Right cardiac atrium (tissue), 5 donors: ENCODE results near the gene EHBP1. TPM values are rescaled to one million over a fixed set of nuclear protein-coding genes. Genes with fewer than 3 reads are reported as not detected.
"Not testable (repeated sequence)": the region's sequence is repeated elsewhere in the genome, so short reads cannot be mapped to it uniquely, and the experiment has no call there.

Source experiments
- ATAC-seq, 2 donors: fragments of 200-7000 bp; cut with Tn5 transposase; one replicate each; pipeline versions ENCODE4 v1.8.0 to v1.9.1; 2020; ENCODE audit warnings: moderate library complexity in 2 of 2, mild to moderate bottlenecking in 1 of 2
- DNase-seq, 3 donors: peaks; one replicate each; pipeline ENCODE4 v3.0.0-alpha.2; 2020
- H3K27ac ChIP-seq: one replicate; pipeline ENCODE4 v1.5.1; 2013; ENCODE audit warnings: mild to moderate bottlenecking, low read length, control low read depth, moderate library complexity
- H3K27me3 ChIP-seq: one replicate; pipeline ENCODE4 v1.6.1; 2013; ENCODE audit not compliant: control insufficient read depth, insufficient read depth
- H3K4me1 ChIP-seq: one replicate; pipeline ENCODE4 v1.6.1; 2013; ENCODE audit warnings: low read length; ENCODE audit not compliant: control insufficient read depth, insufficient read depth
- H3K4me3 ChIP-seq: one replicate; pipeline ENCODE4 v1.5.1; 2013; ENCODE audit warnings: low read length, control low read depth
- H3K9me3 ChIP-seq: one replicate; pipeline ENCODE4 v1.6.1; 2013; ENCODE audit warnings: low read length; ENCODE audit not compliant: control insufficient read depth
- WGBS: extraction: QIAGEN DNeasy Blood & Tissue Kit; methylation state at CpG from one replicate; pipeline ENCODE4 v1.1.7; 2013; 5-methylcytosine and 5-hydroxymethylcytosine counted together
- intact Hi-C, 4 donors: fragments of 100-400 bp; cut with DNase I; formaldehyde crosslinking; loops; one replicate each; pipeline versions ENCODE4 v1.11.0 to v1.14.0; 2022 to 2023
- polyA plus RNA-seq: library from polyadenylated mRNA; stranded (reverse); fragments of 200-250 nt; gene quantifications from one replicate; pipeline ENCODE4 v1.2.3, GENCODE V29; 2013
- total RNA-seq, 4 donors: library from RNA; stranded (reverse); fragmentation: NEBNext Ultra II Directional; extraction: Animal tissue kit (Norgen Biotek cat#: 25700); gene quantifications; one replicate each; pipeline ENCODE4 v1.2.1, GENCODE V29; 2021
- donor health status: healthy with polysubstance abuse.
- donor health status: DM: no; HTN: yes; CAD: no.
- donor health status: DM: no; HTN: no; CAD: no.
- donor health status: DM: no; HTN: yes; CAD: no; lungs with severe emphysema.
- donor health status: DM: yes; HTN: yes; CAD: no.

EHBP1 gene
- total and polyA plus RNA-seq, 5 donors, result 13.5 to 37.5 (median 33.2) TPM

GRCh38 chr2:62705859-62706720, 577 bp downstream of the EHBP1 start:
- WGBS, result under 1% methylated on average over 57 of the region's 57 CpGs
- peak; percentile 72 to 86 (median 85) for DNase-seq
- peak overlapping the region; percentile 71 for H3K27ac ChIP-seq
- H3K9me3 ChIP-seq, result no peaks in the 10 kb centered on the region
- no peaks in the 10 kb centered on the region for H3K27me3 ChIP-seq
- peaks cover 4% of the 10 kb centered on the region for H3K4me1 ChIP-seq
- intact Hi-C loops, result loop anchor here in 2 of 4 donors (5.0 to 10.0 kb wide), 2 partner anchors 66 to 201 kb away; partner anchors contain the start of gene TMEM17 (in 1 of the 2)
- H3K4me3 ChIP-seq, result peak overlapping the region; percentile 92
- ATAC-seq, result peak; percentile 58 to 67

DNA sequence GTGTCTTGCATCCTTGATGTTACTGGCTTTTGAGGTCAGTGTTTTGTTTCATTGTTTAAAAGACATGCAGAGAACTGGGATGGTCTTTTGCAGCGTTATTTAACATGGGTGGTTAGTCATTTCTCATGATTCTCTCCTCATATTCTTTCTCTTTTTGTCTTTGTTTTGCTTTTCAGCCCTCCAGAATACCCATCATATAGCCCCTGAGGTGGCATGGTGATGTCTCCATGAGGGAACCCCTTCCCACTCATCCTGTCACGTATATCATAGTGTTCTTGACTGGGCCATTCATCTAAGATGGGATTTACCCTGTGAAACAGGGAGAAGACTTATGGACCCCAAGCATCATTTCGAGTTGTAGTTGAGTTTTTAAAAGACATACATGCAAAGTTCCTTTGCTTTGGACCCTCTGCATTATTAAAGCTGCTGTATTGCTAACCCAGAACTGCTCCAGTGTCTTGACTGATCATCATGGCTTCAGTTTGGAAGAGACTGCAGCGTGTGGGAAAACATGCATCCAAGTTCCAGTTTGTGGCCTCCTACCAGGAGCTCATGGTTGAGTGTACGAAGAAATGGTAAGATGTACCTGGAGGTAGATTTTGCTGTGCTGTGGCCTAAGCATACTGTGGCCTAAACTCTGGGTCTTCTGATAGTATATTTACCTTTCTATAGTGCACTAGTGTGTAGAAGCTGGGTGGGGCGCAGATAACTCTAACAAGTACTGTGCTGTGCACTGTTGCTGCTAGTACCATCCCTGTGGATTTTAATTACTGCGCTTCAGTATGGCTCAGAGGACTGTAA, 1.4 kb downstream of the EHBP1 start:
- ATAC-seq, result no peak
- H3K4me1 ChIP-seq, result peaks cover 6% of the 10 kb centered on the region

DNA sequence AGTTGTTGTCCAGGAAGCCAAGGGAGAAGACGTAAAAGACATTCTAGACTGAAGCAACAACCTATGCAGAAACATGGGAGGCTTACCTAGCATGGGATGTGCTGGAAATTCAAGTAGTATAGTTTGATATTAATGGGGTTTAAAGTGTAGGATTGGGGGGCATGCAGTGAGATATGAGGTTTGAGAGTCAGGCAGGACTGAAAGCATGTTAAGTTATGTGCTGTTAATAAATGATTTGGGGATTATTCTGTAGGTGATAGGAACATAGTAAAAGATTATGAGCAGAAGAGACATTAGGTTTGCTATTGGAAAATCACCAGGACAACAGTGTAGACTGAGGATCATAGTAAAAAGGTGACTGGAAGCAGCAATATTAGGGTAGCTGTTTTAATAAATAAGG, 3.2 kb downstream of the EHBP1 start:
- peak overlapping the region; percentile 43 for H3K4me3 ChIP-seq

More for the DNA sequence above, 1.4 kb downstream of the EHBP1 start:
- no peak for DNase-seq
- Histone ChIP-seq H3K4me3 (peak overlapping the region; percentile 92), H3K9me3 (no peaks in the 10 kb centered on the region), H3K27ac (no peak overlapping the region), H3K27me3 (no peaks in the 10 kb centered on the region)
- 74% methylated on average over 7 of the region's 7 CpGs for WGBS
- intact Hi-C loops, result loop anchor here in 2 of 4 donors (5.0 to 10.0 kb wide), 2 partner anchors 65 to 202 kb away; partner anchors contain the start of gene TMEM17 (in 1 of the 2)

DNA sequence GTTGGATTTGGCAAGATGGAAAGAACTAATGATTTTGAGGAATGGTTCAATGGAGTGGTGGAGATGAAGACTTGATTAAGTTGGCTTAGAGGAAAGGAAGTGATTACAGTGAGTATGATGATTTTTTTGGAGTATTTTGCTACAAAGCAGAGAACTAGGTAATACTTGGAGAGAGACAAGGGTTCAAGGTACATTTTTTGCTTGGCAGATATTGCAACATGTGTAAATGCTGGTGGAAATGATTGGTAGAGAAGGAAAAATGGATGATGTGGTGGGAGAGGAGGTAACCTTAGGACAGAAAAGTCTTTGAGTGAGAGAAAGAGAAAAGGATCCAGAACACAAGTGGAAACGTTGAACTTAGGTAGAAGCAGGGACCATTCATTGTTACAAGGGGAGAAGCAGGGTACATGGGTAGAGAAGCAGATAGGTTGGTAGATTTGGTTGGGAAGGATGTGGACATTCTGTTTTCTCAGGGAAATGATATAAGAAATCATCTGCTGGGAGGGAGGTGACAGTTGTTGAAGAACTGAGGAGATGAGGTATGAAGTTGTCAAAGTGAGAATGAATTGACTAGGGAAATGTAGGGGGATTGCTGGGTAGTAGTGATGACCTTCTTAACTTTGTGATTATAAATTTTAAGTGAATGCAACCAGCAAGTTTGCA, 6.5 kb downstream of the EHBP1 start:
- no peak for DNase-seq
- Histone ChIP-seq H3K4me3 (no peak overlapping the region), H3K27me3 (no peaks in the 10 kb centered on the region), H3K4me1 (peaks cover 9% of the 10 kb centered on the region), H3K27ac (no peak overlapping the region), H3K9me3 (no peaks in the 10 kb centered on the region)
- intact Hi-C loops, result no loop called here
- 95% methylated on average over 1 of the region's 1 CpG for WGBS
- no peak for ATAC-seq

More for the DNA sequence above, 3.2 kb downstream of the EHBP1 start:
- WGBS, result 87% methylated on average over 1 of the region's 1 CpG
- Histone ChIP-seq H3K27me3 (no peaks in the 10 kb centered on the region), H3K27ac (no peak overlapping the region), H3K9me3 (no peaks in the 10 kb centered on the region), H3K4me1 (peaks cover 9% of the 10 kb centered on the region)
- intact Hi-C loops, result loop anchor here in 2 of 4 donors (5.0 to 10.0 kb wide), 2 partner anchors 64 to 204 kb away; partner anchors contain the start of gene TMEM17 (in 1 of the 2)
- DNase-seq (no peak), ATAC-seq (no peak)

DNA sequence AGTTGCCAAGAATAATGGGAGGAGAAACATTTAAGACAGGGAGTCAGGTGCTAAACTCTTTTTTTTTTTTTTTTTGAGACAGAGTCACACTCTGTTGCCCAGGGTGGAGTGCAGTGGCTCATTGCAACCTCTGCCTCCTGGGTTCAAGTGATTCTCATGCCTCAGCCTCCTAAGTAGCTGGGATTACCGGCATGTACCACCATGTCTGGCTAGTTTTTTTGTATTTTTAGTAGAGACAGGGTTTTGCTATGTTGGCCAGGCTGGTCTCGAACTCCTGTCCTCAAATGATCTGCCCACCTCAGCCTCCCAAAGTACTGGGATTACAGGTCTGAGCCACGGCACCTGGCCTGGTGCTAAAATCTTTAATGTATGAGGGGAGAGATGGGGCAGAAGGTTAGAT, 7.7 kb downstream of the EHBP1 start:
- H3K9me3 ChIP-seq, H3K4me1 ChIP-seq, intact Hi-C loops, ATAC-seq, H3K27ac ChIP-seq, H3K27me3 ChIP-seq, H3K4me3 ChIP-seq, DNase-seq: not testable (repeated sequence)
- 98% methylated on average over 3 of the region's 3 CpGs for WGBS

DNA sequence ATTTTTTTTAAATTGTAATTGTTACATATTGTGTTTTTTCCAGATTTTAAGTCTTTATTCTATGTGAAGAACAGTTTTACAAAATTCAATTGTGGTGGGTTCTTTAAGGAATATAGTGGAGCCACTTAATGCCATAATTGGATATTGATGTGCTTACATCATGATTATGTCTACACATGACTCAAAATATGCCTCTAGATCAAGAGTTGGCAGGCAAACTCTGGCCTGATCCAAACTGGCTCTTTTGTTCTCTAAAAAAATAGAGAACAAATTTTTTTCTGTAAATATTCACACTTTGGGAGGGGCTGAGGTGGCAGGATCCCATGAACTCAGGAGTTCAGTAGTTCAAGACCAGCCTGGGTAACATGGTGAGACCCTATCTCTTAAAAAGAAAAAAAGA, 8.3 kb downstream of the EHBP1 start:
- ATAC-seq, result no peak
- no peak for DNase-seq
- peaks cover 6% of the 10 kb centered on the region for H3K4me1 ChIP-seq
- no peaks in the 10 kb centered on the region for H3K27me3 ChIP-seq
- intact Hi-C loops, result no loop called here
- H3K4me3 ChIP-seq, result no peak overlapping the region
- no peaks in the 10 kb centered on the region for H3K9me3 ChIP-seq
- no peak overlapping the region for H3K27ac ChIP-seq

DNA sequence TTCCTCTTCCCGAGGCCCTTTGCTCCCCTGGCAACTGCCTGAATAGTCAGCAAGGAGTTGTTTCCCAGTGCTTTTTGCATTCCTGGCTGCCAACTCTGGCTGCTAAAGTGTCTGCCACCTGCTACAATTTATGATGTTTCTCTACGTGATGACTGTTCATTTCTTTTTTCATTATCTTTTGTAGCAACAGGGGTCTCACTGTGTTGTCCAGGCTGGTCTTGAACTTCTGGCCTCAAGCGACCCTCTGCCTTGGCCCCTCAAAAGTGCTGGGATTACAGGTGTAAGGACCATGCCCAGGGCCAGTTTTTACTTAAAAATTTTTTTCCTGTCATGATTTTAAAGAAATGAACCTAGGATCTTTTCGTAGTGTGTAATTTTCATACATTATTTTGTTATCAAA, 11.3 kb downstream of the EHBP1 start:
- DNase-seq, result no peak
- ATAC-seq, result no peak
- no peaks in the 10 kb centered on the region for H3K9me3 ChIP-seq
- WGBS, result 70% methylated on average over 4 of the region's 4 CpGs
- no peaks in the 10 kb centered on the region for H3K27me3 ChIP-seq
- intact Hi-C loops, result no loop called here
- H3K27ac ChIP-seq, result no peak overlapping the region
- no peak overlapping the region for H3K4me3 ChIP-seq
- H3K4me1 ChIP-seq, result peaks cover 5% of the 10 kb centered on the region

GRCh38 chr2:62717503-62718081, 12.1 kb downstream of the EHBP1 start:
- ATAC-seq, result no peak
- Histone ChIP-seq H3K27me3 (no peaks in the 10 kb centered on the region), H3K9me3 (no peaks in the 10 kb centered on the region), H3K4me3 (no peak overlapping the region), H3K4me1 (peaks cover 2% of the 10 kb centered on the region), H3K27ac (no peak overlapping the region)
- WGBS, result 86% methylated on average over 4 of the region's 4 CpGs
- no peak for DNase-seq
- intact Hi-C loops, result no loop called here

GRCh38 chr2:62718225-62718822, 12.8 kb downstream of the EHBP1 start:
- Histone ChIP-seq H3K4me1 (peaks cover 2% of the 10 kb centered on the region), H3K27ac (no peak overlapping the region), H3K4me3 (no peak overlapping the region), H3K27me3 (no peaks in the 10 kb centered on the region), H3K9me3 (no peaks in the 10 kb centered on the region)
- WGBS, result 98% methylated on average over 2 of the region's 2 CpGs
- DNase-seq (no peak), ATAC-seq (no peak)
- intact Hi-C loops, result no loop called here

DNA sequence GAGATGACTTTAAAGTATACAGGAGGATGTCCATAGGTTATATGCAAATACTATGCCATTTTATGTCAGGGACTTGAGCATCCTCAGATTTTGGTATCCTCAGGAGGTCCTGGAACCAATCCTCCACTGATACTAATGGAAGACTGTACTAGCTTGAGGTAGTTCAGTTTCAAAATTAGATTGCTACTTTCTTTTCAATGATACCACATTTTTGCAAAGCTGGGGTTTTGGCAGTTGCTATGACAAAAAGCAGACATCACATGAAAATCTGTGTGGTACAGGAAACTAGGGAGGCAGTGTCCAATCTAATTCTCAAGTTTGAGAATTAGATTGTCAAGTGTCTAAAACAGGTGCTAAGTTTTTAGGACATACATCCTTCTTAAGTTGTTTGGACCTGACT, 14.2 kb downstream of the EHBP1 start:
- no peak for ATAC-seq
- no peaks in the 10 kb centered on the region for H3K9me3 ChIP-seq
- no peak overlapping the region for H3K27ac ChIP-seq
- peaks cover 2% of the 10 kb centered on the region for H3K4me1 ChIP-seq
- DNase-seq, result no peak
- intact Hi-C loops, result no loop called here
- no peaks in the 10 kb centered on the region for H3K27me3 ChIP-seq
- H3K4me3 ChIP-seq, result no peak overlapping the region
